Omental fat pad (tissue), 4 donors: ENCODE results near the gene FOXJ3. TPM values are rescaled to one million over a fixed set of nuclear protein-coding genes. Genes with fewer than 3 reads are reported as not detected.

ENCODE experiments used
- ATAC-seq: fragments of 150-250 bp; one replicate; pipeline ENCODE4 v1.9.1; 2016; ENCODE audit warnings: mild to moderate bottlenecking, moderate library complexity; ENCODE audit not compliant: low FRiP score
- DNase-seq: peaks from one replicate; pipeline ENCODE4 v3.0.0-alpha.2; 2019; ENCODE audit warnings: low spot score
- total RNA-seq, 4 donors: library from RNA; depleted of rRNA; stranded (reverse); fragments of >200 nt; gene quantifications; one replicate each; pipeline ENCODE4 v1.1.0, GENCODE V29; 2016
- TF ChIP-seq, protein P1 (sequence below), 3 donors: fragments of 450-650 bp; IDR thresholded peaks; one replicate each; pipeline ENCODE4 v1.5.1; 2016 to 2017; ENCODE audit warnings: antibody characterized with exemption in 3 of 3, mild to moderate bottlenecking in 3 of 3, moderate library complexity in 2 of 3

FOXJ3 gene
- total RNA-seq, 4 donors from 2014 or later = 49.7 to 83.5 (median 56.1) TPM

DNA sequence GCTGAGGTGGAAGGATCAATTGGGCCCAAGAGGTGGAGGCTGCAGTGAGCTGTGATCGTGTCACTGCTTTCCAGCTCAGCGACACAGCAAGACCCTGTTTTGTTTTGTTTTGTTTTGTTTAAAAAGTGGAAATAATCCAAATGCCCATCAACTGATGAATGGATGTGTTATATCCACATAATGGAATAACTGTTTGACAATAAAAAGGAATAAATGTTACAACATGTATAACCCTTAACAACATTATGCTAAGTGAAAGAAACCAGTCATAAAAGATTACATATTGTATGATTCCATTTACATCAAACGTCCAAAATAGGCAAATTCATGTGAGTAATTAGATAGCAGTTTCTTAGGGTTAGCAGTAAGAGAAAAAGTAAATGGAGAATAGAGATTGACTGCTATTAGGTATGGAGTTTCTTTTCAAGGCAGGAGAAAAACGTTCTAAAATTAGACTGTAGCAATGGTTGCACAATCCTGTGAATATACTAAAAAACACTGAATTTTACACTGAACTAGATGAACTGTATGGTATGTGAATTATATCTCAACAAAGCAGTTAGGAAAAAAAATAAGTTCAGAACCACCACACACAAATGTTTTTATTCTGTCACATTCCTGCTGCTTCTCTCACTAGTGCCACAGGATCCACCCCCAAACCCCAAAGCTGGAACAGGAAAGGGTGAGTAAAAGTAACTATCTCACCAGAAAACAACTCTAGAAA, 15.7 kb downstream of the FOXJ3 start:
- no peak for DNase-seq
- TF ChIP-seq, protein P1, sequence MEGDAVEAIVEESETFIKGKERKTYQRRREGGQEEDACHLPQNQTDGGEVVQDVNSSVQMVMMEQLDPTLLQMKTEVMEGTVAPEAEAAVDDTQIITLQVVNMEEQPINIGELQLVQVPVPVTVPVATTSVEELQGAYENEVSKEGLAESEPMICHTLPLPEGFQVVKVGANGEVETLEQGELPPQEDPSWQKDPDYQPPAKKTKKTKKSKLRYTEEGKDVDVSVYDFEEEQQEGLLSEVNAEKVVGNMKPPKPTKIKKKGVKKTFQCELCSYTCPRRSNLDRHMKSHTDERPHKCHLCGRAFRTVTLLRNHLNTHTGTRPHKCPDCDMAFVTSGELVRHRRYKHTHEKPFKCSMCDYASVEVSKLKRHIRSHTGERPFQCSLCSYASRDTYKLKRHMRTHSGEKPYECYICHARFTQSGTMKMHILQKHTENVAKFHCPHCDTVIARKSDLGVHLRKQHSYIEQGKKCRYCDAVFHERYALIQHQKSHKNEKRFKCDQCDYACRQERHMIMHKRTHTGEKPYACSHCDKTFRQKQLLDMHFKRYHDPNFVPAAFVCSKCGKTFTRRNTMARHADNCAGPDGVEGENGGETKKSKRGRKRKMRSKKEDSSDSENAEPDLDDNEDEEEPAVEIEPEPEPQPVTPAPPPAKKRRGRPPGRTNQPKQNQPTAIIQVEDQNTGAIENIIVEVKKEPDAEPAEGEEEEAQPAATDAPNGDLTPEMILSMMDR (IDR thresholded peaks at IDR 0.05) = no peak
- ATAC-seq = no peak

DNA sequence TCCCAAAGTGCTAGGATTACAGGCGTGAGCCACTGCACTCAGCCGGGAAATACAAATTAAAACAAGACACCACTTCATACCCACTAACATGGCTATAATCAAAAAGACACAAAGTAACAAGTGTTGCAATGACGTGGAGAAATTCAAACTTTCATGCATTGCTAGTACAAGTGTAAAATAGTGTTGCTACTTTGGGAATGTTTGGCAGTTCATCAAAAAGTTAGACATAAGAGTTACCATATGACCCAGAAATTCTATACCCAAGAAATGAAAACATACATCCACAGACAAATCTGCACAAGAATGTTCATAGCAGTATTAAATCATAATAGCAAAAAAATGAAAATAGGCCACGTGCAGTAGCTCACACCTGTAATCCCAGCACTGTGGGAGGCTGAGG, 16.4 kb downstream of the FOXJ3 start:
- TF ChIP-seq, protein P1 (IDR thresholded peaks at IDR 0.05) = no peak
- ATAC-seq (no peak), DNase-seq (no peak)

DNA sequence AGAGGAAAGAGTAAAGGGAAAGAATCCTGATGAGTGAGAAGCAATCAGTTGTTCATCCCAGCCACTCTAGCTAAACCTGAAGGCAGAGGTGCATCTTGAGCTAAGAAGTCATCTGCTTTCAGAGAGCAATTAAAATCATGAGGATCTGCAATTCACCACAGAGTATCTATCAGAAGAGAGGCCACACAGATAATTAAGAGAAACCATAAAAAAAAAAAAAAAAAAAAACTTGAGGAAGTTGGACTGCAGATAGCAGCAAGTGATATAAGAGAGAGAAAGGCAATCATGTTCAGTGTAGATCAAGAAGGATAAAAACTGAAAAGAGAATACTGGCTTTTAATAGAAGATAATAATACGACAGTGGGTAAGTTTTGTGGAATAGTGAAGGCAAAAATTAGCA, 17.7 kb downstream of the FOXJ3 start:
- ATAC-seq = no peak

DNA sequence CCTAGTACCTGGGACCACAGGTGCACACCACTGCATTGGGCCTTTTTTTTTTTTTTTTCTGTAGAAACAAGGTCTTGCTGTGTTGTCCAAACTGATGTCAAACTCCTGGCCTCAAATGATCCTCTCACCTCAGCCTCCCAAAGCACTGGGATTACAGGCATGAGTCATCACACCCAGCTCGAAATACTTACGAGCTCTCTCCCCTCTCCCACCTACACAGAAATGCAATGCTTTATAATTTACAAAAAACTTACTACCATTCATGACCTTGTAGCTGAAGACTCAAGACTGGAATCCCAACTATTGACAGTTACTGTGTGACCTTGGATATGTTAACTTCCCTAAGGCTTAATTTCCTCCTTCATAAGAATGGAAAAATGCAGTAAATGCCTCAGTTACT, 18.7 kb downstream of the FOXJ3 start:
- no peak for DNase-seq
- ATAC-seq = no peak
- TF ChIP-seq, protein P1 (IDR thresholded peaks at IDR 0.05) = no peak

More for the DNA sequence above, 17.7 kb downstream of the FOXJ3 start:
- TF ChIP-seq, protein P1 (IDR thresholded peaks at IDR 0.05) = no peak
- no peak for DNase-seq

DNA sequence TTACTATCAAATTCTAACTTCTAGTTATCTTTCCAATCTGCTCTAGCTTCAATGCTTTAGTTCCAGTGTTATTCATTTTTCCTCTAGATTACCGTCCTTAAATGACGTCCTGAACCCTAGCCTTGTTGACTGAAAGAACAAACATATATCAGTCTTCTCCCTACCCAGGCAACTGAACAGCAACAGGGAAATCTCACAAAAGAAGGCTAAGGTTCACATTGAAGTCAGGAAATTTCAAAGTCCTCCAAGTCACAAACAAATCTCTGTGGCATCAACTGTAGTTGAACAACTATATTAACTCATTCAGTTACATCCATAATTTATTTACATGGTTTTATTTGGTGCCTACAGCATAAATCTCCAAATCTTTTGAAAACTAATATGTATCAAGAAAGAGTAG, 19.5 kb downstream of the FOXJ3 start:
- no peak for ATAC-seq
- TF ChIP-seq, protein P1 (IDR thresholded peaks at IDR 0.05) = no peak
- no peak for DNase-seq

DNA sequence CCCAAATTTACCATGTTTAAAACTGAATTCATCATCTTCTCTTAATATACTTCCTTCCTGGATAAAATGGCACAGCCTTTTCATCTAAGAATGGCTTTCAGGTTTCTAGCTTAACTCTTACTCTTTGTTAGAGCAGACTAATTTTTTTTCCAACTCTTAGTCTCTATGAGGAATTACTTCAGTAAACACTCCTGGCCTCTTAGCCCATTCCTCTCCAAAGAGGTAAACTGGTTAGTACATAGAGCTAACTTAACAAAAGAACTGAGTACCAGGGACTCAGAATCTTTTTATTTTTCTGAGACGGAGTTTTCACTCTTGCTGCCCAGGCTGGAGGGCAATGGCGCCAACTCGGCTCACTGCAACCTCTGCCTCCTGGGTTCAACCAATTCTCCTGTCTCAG, 21.1 kb downstream of the FOXJ3 start:
- ATAC-seq = no peak
- DNase-seq = no peak
- TF ChIP-seq, protein P1 (IDR thresholded peaks at IDR 0.05) = no peak

DNA sequence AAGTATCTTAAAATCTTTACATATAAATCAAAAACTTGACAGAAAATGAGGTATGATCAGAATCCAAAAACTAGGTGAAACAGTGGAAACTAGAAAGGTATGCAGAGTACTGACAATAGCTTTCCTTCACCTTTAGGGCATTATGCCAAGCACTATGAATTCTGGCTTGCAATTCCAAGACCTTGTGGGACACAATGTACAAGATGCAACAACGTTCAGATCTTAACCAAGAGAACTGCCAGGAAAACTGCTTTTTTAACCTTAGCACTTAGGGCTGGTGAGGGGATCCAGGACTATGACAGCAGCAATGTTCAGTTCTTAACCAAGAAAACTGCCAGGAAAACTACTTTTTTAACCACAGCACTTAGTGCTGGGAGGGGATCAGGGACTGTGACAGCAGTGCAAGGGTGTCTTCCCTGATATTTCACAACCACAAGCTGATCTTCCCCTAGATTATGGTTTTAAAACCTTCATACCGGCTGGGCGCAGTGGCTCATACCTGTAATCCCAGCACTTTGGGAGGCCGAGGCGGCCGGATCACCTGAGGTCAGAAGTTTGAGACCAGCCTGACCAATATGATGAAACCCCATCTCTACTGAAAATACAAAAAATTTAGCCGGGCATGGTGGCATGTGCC, 22.3 kb downstream of the FOXJ3 start:
- ATAC-seq (no peak), DNase-seq (no peak)
- TF ChIP-seq, protein P1 (IDR thresholded peaks at IDR 0.05) = no peak
